Superior temporal gyrus (tissue), 1 donor: ENCODE results near the gene ZNF45.
"Not testable (repeated sequence)": the region's sequence is repeated elsewhere in the genome, so short reads cannot be mapped to it uniquely, and the experiment has no call there.

Experiments
- DNase-seq: peaks from one replicate; pipeline ENCODE4 v3.0.0-alpha.2; 2016; ENCODE audit errors: extremely low spot score

ZNF45 gene

GRCh38 chr19:43934985-43935708 lies at the start of gene ZNF45:
ZNF45 (minus strand) TSS chr19:43935282; CDS start chr19:43922185, 13,097 bp downstream.
- peak; percentile 98 for DNase-seq

- peak; percentile 8 for DNase-seq
Observed at GRCh38 chr19:43984687-43985000, 49.6 kb upstream of the ZNF45 start.

- peak; percentile 99 for DNase-seq
Observed at GRCh38 chr19:43983912-43984686, 49.0 kb upstream of the ZNF45 start, which contains the start of gene ZNF155. ZNF155 (plus strand) TSS chr19:43984188; CDS start chr19:43988544, 4,356 bp downstream.

GRCh38 chr19:43983544-43983911 lies 48.4 kb upstream of the ZNF45 start:
- no peak for DNase-seq

DNA sequence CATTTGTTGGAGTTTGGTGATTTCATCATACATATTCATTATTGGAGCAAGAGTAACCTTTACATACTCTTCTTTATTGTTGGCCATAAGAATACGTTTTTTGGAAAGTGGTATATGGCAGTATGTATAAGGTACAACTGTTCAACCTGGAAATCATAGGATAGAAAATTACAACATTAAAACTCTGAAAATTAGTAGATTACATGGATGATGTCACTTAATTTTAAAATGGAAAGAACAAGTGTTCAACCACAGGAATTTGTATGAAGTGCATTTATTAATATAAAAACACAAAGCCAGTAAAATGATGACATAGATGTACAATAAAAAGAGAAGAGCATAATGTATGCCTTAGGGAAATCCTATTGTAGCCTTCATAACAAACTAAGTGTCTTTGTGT lies 41.6 kb upstream of the ZNF45 start:
- no peak for DNase-seq

GRCh38 chr19:43966079-43966694 lies 31.1 kb upstream of the ZNF45 start:
- no peak for DNase-seq

DNA sequence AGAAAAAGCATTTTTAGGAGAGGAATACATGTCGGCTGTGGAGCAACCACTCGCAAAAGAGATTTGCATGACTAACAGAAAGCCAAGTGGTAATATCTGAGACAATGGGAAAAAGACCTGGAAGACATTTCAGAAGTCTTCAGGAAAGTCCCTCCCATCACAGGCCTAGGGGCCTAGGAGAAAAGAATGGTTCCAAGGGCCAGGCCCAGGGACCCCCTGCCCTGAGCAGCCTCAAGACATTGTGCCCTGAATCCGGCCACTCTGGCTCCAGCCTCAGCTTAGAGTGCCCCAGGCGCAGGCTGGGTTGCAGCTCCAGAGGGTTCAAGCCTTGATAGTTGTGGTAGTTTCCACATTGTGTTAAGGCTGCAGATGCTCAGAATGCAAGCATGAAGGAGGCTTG lies 25.3 kb upstream of the ZNF45 start:
- no peak for DNase-seq

GRCh38 chr19:43957891-43958290 lies 22.8 kb upstream of the ZNF45 start:
- DNase-seq: no peak

DNA sequence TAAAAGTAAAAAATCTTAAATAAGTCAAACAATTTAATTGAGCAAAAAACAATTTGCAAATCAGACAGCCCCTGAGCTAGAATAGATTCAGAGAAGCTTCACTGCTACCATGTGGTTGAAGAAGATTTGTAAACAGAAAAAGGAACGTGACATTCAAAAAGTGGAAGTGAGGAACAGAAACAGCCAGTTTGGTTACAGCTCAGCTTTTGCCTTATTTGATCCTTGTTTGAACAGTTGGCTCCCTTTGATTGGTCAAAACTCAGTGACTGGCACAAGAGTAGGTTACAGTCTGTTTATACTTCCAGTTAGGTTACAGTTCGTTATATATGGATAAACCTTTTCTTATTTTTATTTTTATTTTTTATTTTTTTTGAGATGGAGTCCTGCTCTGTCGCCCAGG lies 21.7 kb upstream of the ZNF45 start:
- DNase-seq: no peak

DNA sequence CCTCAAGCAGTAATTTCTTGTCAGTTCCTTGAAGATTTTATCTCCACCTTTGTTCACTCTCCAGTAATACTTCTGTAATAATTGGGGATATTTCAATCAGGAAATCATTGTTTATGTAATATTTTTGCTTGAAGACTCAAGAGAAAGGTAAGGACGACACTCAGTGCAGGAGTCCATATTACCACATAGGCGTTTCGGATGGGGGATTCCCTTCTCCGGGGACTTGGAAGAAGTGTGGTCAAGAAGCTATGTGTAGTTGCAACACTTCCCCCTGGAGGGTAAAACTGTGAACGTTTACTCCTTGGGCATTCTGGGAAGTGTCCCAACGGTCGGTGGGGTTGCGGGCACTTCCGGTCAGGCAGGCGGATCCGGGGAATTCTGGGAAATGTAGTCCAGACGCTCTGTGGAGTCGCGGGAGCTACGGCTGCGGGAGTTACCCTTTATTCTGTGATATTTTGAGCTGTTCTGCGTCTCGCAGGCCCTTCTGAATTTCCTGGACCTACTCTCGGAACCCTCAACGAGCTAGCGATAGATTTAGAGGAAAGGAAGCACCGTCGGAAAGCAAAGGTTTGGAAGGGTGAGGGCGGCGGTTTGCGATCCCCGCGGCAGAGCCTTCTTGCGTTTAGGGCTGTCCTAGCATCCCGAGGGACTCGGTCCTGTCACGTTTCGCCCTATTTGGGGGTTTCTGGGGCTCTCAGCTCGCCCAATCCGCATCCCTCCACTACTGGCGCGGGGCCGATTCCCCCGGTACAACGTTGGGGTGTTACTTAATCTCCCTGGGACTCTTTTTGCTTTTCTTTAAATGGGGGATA lies 16.0 kb upstream of the ZNF45 start, which contains the start of gene ZNF221:
TSS of gene ZNF221 (plus strand) at position 395 of the 812 bp plus-strand sequence. CDS start 11,499 bp downstream, outside the sequence.
- DNase-seq: peak; percentile 98

DNA sequence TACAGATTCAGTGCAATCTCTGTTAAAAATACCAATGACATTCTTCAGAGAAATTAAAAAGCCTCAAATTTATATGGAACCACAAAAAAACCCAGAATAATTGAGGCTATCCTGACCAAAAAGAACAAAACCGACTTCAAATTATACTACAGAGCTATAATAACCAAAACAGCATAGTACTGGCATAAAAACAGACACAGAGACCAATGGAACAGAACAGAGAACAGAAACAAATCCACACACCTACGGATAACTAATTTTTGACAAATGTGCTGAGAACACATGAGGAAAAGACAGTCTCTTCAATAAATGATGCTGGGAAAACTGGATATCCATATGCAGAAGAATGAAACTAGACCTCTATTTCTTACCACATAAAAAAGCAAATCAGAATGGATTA lies 14.7 kb upstream of the ZNF45 start:
- DNase-seq: not testable (repeated sequence)

- DNase-seq: not testable (repeated sequence)
Observed at GRCh38 chr19:43947412-43947811, 12.3 kb upstream of the ZNF45 start.

- DNase-seq: no peak
Observed at GRCh38 chr19:43941209-43941608, 6.1 kb upstream of the ZNF45 start.

DNA sequence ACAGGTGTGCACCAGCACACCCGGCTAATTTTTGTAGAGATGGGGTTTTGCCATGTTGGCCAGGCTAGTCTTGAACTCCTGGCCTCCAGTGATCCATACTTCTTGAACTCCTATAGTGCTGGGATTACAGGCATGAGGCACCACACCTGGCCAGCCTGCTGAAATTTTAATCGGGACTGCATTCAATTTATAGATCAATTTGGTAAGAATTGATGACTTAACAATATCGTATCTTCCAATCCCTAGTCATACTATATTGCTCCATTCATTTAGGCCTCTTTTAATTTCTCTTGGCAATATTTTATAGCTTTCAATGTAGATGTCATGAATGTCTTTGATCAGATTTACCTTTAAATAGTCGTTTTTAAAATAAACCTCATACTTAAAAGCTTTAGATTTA lies 5.6 kb upstream of the ZNF45 start:
- no peak for DNase-seq

DNA sequence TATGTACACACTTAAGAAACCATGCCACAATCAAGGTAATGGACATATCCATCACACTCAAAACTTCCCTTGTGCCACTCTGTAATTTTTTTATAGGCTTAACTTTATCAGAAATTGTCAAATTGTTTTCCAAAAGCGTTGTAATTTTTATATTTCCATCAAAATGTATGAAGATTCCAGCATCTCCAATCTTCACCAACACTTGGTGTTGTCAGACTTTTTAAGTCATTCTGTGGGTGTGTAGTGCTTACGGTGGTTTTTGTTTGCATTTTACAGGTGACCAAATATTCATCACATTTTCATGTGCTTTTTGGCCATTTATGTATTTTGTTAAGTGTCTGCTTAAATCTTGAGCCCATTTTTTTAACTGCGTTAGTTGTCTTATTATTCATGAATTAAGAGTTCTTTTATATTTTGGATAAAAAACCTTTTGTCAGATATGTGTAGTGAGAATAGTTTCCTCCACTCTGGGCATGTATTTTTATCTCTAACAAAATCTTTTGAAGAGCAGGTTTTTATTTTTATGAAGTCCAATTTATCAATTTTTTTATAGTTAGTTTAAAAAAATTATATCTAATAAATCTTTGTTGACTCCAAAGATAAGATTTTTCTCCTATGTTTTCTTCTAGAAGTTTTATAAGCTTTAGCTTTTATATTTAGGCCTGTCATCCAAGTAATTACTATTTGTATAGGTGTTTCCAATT lies 4.6 kb upstream of the ZNF45 start:
- DNase-seq: no peak

DNA sequence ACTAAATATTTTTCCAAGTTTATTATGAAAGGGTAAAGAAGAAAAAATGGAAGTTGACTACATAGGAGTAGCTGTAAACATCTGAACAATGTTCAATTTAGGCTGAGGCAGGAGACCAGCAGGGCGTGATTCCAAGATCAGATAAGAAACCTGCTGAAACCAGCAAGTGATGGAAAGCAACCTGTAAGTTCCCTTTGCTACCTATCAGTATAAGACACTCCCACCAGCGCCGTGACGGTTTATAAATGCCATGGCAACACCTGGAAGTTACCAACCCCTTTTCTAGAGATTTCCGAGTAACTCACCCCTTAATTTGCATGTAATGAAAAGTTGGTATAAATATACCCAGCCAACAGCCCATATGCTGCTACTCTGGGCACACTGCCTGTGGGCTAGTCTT lies 1.1 kb upstream of the ZNF45 start:
- no peak for DNase-seq

GRCh38 chr19:43934055-43934984 lies 762 bp downstream of the ZNF45 start:
- no peak for DNase-seq

GRCh38 chr19:43928820-43929219 lies 6.3 kb downstream of the ZNF45 start:
- DNase-seq: no peak

DNA sequence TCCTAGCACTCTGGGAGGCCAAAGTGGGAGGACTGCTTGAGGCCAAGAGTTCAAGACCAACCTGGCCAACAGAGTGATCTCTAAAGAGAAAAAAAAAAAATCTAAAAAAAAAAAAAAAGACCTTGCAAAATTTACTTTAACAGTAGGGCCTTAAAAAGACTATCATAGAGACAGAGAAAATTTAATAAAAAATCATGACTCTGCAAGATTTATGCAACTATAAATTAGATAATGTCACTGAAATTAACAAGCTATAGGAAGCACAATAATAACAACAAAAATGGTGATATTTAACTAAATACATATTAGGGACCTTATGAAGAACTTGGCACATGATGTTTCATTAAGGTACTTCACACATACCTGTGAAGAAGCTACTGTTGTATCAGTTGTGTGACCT lies 11.2 kb downstream of the ZNF45 start:
- no peak for DNase-seq

DNA sequence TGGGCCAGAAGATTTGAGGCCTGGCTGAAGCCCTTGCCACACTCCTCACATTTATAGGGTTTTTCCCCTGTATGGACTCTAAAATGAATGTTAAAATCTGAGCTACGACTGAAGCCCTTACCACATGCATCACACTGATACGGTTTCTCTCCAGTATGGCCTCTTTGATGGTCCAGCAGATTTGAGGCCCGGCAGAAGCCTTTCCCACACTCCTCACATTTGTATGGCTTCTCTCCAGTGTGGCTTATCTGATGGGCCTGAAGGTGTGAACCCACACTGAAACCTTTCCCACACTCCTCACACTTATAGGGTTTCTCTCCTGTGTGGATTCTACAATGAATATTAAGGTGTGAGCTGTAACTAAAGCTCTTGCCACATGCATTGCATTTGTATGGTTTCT lies 21.0 kb downstream of the ZNF45 start:
- DNase-seq: no peak
